Measurements from ENCODE around the gene HOXC6. TPM values are rescaled to one million over a fixed set of nuclear protein-coding genes. Genes with fewer than 3 reads are reported as not detected.

Gene HOXC6
- total RNA-seq, 1 experiment from 2014 or later = not detected

DNA sequence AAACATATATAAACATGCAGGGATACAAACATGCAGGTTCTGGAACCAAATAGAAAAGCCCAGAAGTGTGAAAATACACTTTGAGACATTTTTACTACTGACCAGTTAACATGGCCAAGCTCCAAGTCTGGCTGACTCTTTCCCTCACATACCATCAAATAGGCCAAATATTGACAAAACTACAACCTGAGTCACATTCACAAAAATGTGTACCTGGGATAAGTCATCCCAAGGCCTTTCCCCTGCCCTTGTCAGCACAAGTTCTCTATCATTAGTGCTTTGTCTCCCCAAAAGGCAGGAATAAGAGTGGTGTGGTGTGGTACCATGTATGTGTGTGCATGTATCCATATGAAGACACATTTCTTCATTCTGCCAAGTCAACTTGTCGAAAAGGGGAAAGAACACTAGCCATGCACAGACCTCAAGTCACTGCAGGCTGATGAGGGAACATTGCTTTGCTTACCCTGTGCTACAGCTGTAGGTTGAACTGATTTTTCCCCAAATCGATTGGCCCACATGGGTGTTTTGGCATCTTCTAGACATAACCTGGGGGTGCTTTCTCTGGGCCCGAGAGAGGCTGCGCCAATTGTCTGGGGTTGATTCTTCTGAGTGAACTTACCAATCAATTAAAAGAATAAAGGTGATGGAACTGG is 40.3 kb downstream of the HOXC6 start (continued):
- no peak for TF ChIP-seq MXD4 (CRISPR knock-in tag; IDR thresholded peaks at IDR 0.05; ENCODE audit: borderline replicate concordance)
- TF ChIP-seq, protein P1, sequence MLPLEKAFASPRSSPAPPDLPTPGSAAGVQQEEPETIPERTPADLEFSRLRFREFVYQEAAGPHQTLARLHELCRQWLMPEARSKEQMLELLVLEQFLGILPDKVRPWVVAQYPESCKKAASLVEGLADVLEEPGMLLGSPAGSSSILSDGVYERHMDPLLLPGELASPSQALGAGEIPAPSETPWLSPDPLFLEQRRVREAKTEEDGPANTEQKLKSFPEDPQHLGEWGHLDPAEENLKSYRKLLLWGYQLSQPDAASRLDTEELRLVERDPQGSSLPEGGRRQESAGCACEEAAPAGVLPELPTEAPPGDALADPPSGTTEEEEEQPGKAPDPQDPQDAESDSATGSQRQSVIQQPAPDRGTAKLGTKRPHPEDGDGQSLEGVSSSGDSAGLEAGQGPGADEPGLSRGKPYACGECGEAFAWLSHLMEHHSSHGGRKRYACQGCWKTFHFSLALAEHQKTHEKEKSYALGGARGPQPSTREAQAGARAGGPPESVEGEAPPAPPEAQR (CRISPR knock-in tag; IDR thresholded peaks at IDR 0.05) = no peak
- TF ChIP-seq CBFB (CRISPR knock-in tag; IDR thresholded peaks at IDR 0.05; ENCODE audit: low read depth) = no peak
- TF ChIP-seq ZNF138 (CRISPR knock-in tag; conservative IDR thresholded peaks at IDR 0.05) = no peak

- TF ChIP-seq ZNF219 (CRISPR knock-in tag; IDR thresholded peaks at IDR 0.05; ENCODE audit: borderline replicate concordance) (no peak), ELF4 (CRISPR knock-in tag; IDR thresholded peaks at IDR 0.05; ENCODE audit: low read depth) (no peak), ZNF263 (CRISPR knock-in tag; IDR thresholded peaks at IDR 0.05; ENCODE audit: low read depth) (no peak), ATF6 (CRISPR knock-in tag; IDR thresholded peaks at IDR 0.05) (no peak), PRRX2 (CRISPR knock-in tag; IDR thresholded peaks at IDR 0.05) (no peak), E2F5 (CRISPR knock-in tag; IDR thresholded peaks at IDR 0.05) (no peak), ESRRA (CRISPR knock-in tag; IDR thresholded peaks at IDR 0.05; ENCODE audit: borderline replicate concordance) (no peak), MXD4 (CRISPR knock-in tag; IDR thresholded peaks at IDR 0.05; ENCODE audit: borderline replicate concordance) (no peak), ZNF232 (CRISPR knock-in tag; IDR thresholded peaks at IDR 0.05) (no peak)
- TF ChIP-seq, protein P2, sequence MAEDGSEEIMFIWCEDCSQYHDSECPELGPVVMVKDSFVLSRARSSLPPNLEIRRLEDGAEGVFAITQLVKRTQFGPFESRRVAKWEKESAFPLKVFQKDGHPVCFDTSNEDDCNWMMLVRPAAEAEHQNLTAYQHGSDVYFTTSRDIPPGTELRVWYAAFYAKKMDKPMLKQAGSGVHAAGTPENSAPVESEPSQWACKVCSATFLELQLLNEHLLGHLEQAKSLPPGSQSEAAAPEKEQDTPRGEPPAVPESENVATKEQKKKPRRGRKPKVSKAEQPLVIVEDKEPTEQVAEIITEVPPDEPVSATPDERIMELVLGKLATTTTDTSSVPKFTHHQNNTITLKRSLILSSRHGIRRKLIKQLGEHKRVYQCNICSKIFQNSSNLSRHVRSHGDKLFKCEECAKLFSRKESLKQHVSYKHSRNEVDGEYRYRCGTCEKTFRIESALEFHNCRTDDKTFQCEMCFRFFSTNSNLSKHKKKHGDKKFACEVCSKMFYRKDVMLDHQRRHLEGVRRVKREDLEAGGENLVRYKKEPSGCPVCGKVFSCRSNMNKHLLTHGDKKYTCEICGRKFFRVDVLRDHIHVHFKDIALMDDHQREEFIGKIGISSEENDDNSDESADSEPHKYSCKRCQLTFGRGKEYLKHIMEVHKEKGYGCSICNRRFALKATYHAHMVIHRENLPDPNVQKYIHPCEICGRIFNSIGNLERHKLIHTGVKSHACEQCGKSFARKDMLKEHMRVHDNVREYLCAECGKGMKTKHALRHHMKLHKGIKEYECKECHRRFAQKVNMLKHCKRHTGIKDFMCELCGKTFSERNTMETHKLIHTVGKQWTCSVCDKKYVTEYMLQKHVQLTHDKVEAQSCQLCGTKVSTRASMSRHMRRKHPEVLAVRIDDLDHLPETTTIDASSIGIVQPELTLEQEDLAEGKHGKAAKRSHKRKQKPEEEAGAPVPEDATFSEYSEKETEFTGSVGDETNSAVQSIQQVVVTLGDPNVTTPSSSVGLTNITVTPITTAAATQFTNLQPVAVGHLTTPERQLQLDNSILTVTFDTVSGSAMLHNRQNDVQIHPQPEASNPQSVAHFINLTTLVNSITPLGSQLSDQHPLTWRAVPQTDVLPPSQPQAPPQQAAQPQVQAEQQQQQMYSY (CRISPR knock-in tag; IDR thresholded peaks at IDR 0.05) = no peak
- TF ChIP-seq, protein P3, sequence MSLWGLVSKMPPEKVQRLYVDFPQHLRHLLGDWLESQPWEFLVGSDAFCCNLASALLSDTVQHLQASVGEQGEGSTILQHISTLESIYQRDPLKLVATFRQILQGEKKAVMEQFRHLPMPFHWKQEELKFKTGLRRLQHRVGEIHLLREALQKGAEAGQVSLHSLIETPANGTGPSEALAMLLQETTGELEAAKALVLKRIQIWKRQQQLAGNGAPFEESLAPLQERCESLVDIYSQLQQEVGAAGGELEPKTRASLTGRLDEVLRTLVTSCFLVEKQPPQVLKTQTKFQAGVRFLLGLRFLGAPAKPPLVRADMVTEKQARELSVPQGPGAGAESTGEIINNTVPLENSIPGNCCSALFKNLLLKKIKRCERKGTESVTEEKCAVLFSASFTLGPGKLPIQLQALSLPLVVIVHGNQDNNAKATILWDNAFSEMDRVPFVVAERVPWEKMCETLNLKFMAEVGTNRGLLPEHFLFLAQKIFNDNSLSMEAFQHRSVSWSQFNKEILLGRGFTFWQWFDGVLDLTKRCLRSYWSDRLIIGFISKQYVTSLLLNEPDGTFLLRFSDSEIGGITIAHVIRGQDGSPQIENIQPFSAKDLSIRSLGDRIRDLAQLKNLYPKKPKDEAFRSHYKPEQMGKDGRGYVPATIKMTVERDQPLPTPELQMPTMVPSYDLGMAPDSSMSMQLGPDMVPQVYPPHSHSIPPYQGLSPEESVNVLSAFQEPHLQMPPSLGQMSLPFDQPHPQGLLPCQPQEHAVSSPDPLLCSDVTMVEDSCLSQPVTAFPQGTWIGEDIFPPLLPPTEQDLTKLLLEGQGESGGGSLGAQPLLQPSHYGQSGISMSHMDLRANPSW (CRISPR knock-in tag; conservative IDR thresholded peaks at IDR 0.05; ENCODE audit: low read depth) = no peak
- DNase-seq (ENCODE audit: low spot score) = no peak
- ATAC-seq = no peak
- H3K27ac Mint-ChIP-seq = no peak overlapping the region
- ChIA-PET CTCF (no interaction called here), POLR2A (no interaction called here)
- H3K27me3 Mint-ChIP-seq (ENCODE audit: low read depth) = peaks cover 82% of the 10 kb centered on the region
- H3K4me3 Mint-ChIP-seq = no peak overlapping the region
- peaks cover 31% of the 10 kb centered on the region for H3K4me1 Mint-ChIP-seq
- no peaks in the 10 kb centered on the region for H3K36me3 Mint-ChIP-seq
- H3K9me3 Mint-ChIP-seq = no peaks in the 10 kb centered on the region
Measured at GRCh38 chr12:54071942-54072341, 43.7 kb downstream of the HOXC6 start.

Measured in WTC11 (cell line).